GM12878 (cell line): Measurements from ENCODE around the gene PGAP6. TPM values are rescaled to one million over a fixed set of nuclear protein-coding genes. Genes with fewer than 3 reads are reported as not detected.

Experiments used
- ATAC-seq: fragments of 200-7000 bp; cut with Tn5 transposase; 3 replicates; pipeline ENCODE4 v1.9.1; 2020; ENCODE audit warnings: mild to moderate bottlenecking, moderate library complexity
- BruUV-seq: library from RNA; stranded (reverse); fragments of 400-500 nt; replicated peaks from 2 replicates; lab custom pipeline; 2021; lab: Mats Ljungman, UMichigan
- CTCF ChIA-PET: fragments of 300-600 bp; sonication (Branson Sonifier 250); formaldehyde crosslinking; extraction: SDS; loops from one replicate; lab custom pipeline; 2021; ENCODE audit warnings: inconsistent platforms; lab: Yijun Ruan, JAX
- POLR2A ChIA-PET: fragments of 350-600 bp; formaldehyde crosslinking; extraction: SDS; loops from one replicate; lab custom pipeline; 2021; ENCODE audit warnings: inconsistent platforms; lab: Charles Lee
- RAD21 ChIA-PET: fragments of 300-600 bp; sonication (Branson Sonifier 250); formaldehyde crosslinking; loops from one replicate; lab custom pipeline; 2023; ENCODE audit warnings: antibody characterized with exemption; ENCODE audit not compliant: unreplicated experiment; lab: Charles Lee
- SMC1A ChIA-PET: fragments of 300-600 bp; sonication (Branson Sonifier 250); formaldehyde crosslinking; loops from one replicate; lab custom pipeline; 2023; ENCODE audit not compliant: unreplicated experiment, uncharacterized antibody; lab: Charles Lee
- DNase-seq: peaks from one replicate; pipeline ENCODE4 v3.0.0-alpha.2; 2011; ENCODE audit warnings: low read depth, low spot score
- FAIRE-seq: peaks from 3 replicates; lab custom pipeline; 2011; peaks lifted over from hg19 to GRCh38; lab: Jason Lieb, UNC
- H2AFZ ChIP-seq: 2 replicates; pipeline ENCODE4 v1.6.0; 2011; ENCODE audit warnings: low read depth, low read length, control low read depth; ENCODE audit not compliant: control insufficient read depth
- H3K27ac ChIP-seq: 2 replicates; pipeline ENCODE4 v1.5.1; 2011; ENCODE audit warnings: control low read depth; ENCODE audit not compliant: control insufficient read depth, insufficient read depth
- H3K27me3 ChIP-seq, 2 experiments: replicated peaks in 1 of 2; 2 replicates each; pipeline versions ENCODE4 v1.6.0 to v1.6.1; 2011; ENCODE audit warnings: low read length in 1 of 2; ENCODE audit not compliant: control insufficient read depth in 2 of 2, insufficient read depth in 2 of 2
- H3K36me3 ChIP-seq, 2 experiments: 2 replicates each; pipeline ENCODE4 v1.5.1; 2011; ENCODE audit warnings: low read length in 1 of 2; ENCODE audit not compliant: control insufficient read depth in 2 of 2, insufficient read depth in 2 of 2
- H3K4me1 ChIP-seq: 2 replicates; pipeline ENCODE4 v1.6.1; 2011; ENCODE audit warnings: mild to moderate bottlenecking, low read length, moderate library complexity, mixed read lengths; ENCODE audit not compliant: control insufficient read depth, insufficient read depth
- H3K4me2 ChIP-seq: 2 replicates; pipeline ENCODE4 v1.6.0; 2011; ENCODE audit warnings: control low read depth; ENCODE audit not compliant: control insufficient read depth, insufficient read depth
- H3K4me3 ChIP-seq: fragments of 200-600 bp; sonication (generic); 2 replicates; pipeline ENCODE4 v1.5.1; 2016
- H3K79me2 ChIP-seq: 2 replicates; pipeline ENCODE4 v1.6.0; 2011; ENCODE audit warnings: low read length; ENCODE audit not compliant: control insufficient read depth, insufficient read depth
- H3K9ac ChIP-seq: 2 replicates; pipeline ENCODE4 v1.8.0; 2011; ENCODE audit warnings: low read length, control low read depth, mixed read lengths; ENCODE audit not compliant: control insufficient read depth, insufficient read depth
- H3K9me3 ChIP-seq: replicated peaks from 3 replicates; pipeline ENCODE4 v1.5.1; 2011; ENCODE audit warnings: mild to moderate bottlenecking, low read length; ENCODE audit not compliant: control insufficient read depth, insufficient read depth
- H4K20me1 ChIP-seq: 2 replicates; pipeline ENCODE4 v1.6.0; 2011; ENCODE audit not compliant: control insufficient read depth, insufficient read depth
- CBFB ChIP-seq: IDR thresholded peaks from 2 replicates; pipeline ENCODE4 v1.6.1; 2016; ENCODE audit warnings: antibody characterized with exemption, low read depth
- NR2F1 ChIP-seq: fragments of 450-650 bp; conservative IDR thresholded peaks from 2 replicates; pipeline ENCODE4 v1.6.1; 2017; ENCODE audit warnings: mild to moderate bottlenecking
- RFX5 ChIP-seq: IDR thresholded peaks from 2 replicates; pipeline ENCODE4 v1.6.1; 2011; ENCODE audit warnings: low read depth, low read length, improper control_type of control experiment
- RUNX3 ChIP-seq: IDR thresholded peaks from 2 replicates; pipeline ENCODE4 v1.6.1; 2012; ENCODE audit warnings: low read length, inconsistent platforms
- SIN3A ChIP-seq: IDR thresholded peaks from 2 replicates; pipeline ENCODE4 v1.6.1; 2012; ENCODE audit warnings: low read depth, low read length, improper control_type of control experiment
- WGBS: methylation state at CpG from one replicate; pipeline ENCODE4 v1.1.6; 2016; ENCODE audit warnings: low lambda C conversion rate; ENCODE audit not compliant: insufficient replicate concordance, insufficient coverage; ENCODE audit errors: missing lambda C conversion rate; 5-methylcytosine and 5-hydroxymethylcytosine counted together
- in situ Hi-C: fragments of 300-500 bp; cut with MboI; formaldehyde crosslinking; loops from 9 replicates; pipeline ENCODE4 v1.14.3; 2018; ENCODE audit warnings: mixed read lengths
- intact Hi-C: fragments of 100-400 bp; cut with micrococcal nuclease; formaldehyde crosslinking; loops from one replicate; pipeline ENCODE4 v1.14.2; 2022; ENCODE audit not compliant: unreplicated experiment
- polyA plus RNA-seq, 11 experiments: library from polyadenylated mRNA; depleted of rRNA in 4 of 11; unstranded in 6 of 11; stranded (reverse) in 5 of 11; fragments of >200 nt; fragmentation: Nextera tagmentation in 4 of 11; fragmentation: Illumina TruSeq in 1 of 11; extraction: Ambion mirVana in 4 of 11; extraction: Trizol in 1 of 11; gene quantifications; 1 replicate in 1 of 11; 2 replicates in 10 of 11; pipeline versions ENCODE4 v1.2.1 to v1.2.3, GENCODE V29; 2011 to 2016; ENCODE audit warnings: inconsistent platforms in 2 of 11, missing spikeins in 2 of 11, low read depth in 1 of 11
- total RNA-seq, 4 experiments: library from RNA; depleted of rRNA in 3 of 4; stranded (reverse); fragments of >200 nt in 3 of 4; fragmentation: Illumina TruSeq in 1 of 4; extraction: Trizol in 1 of 4; gene quantifications; 2 replicates each; pipeline versions ENCODE4 v1.2.1 to v1.2.3, GENCODE V29; 2013 to 2021

Gene PGAP6
- total and polyA plus RNA-seq, 10 of the 15 experiments (the other 5 are each of a cell fraction or from before 2014, with no cell fraction given) = 0.76 to 48.8 (median 18.4) TPM

- 77% methylated on average over 28 of the region's 28 CpGs for WGBS
Observed at GRCh38 chr16:325375-326145, 56.2 kb downstream of the PGAP6 start.

More at GRCh38 chr16:325375-326145, 56.2 kb downstream of the PGAP6 start:
- no peaks in the 10 kb centered on the region for H4K20me1 ChIP-seq
- intact Hi-C loops (no loop called here), in situ Hi-C loops (no loop called here)
- H3K9ac ChIP-seq = peak overlapping the region; percentile 51
- FAIRE-seq (no peak), ATAC-seq (no peak; the same call in 2 of the 3 replicates), DNase-seq (no peak)
- ChIA-PET POLR2A (interaction anchor here (0.7 kb wide), 1 partner anchor 26 kb away, joined by 6 read pairs; no protein-coding TSS in a partner anchor), SMC1A (interaction anchor here (2.5 kb wide), 1 partner anchor 24 kb away, joined by 9 read pairs; no protein-coding TSS in a partner anchor), RAD21 (interaction anchor here (1.1 kb wide), 1 partner anchor 23 kb away, joined by 4 read pairs; no protein-coding TSS in a partner anchor), CTCF (interaction anchor here (0.7 kb wide), 1 partner anchor 218 kb away, joined by 5 read pairs; no protein-coding TSS in a partner anchor)
- peaks cover 27% of the 10 kb centered on the region for H3K4me1 ChIP-seq
- peak overlapping the region; percentile 45 for H2AFZ ChIP-seq
- no peaks in the 10 kb centered on the region for H3K27me3 ChIP-seq
- peak overlapping the region; percentile 69 for H3K27ac ChIP-seq
- H3K4me3 ChIP-seq = peak overlapping the region; percentile 68
- peaks cover 19% of the 10 kb centered on the region for H3K79me2 ChIP-seq
- H3K9me3 ChIP-seq = no peaks in the 10 kb centered on the region
- peak overlapping the region; percentile 97 for H3K4me2 ChIP-seq
- H3K36me3 ChIP-seq = peaks cover 0 to 1% of the 10 kb centered on the region in 2 experiments; a peak in 2 of 4 replicates
- TF ChIP-seq CBFB = no peak
- TF ChIP-seq RUNX3 = peak; percentile 36; the same call in 1 of the 2 replicates
- no peak for TF ChIP-seq RFX5
- 0 out of 2 replicates have a peak, but pooled peaks have one; percentile 6 for TF ChIP-seq NR2F1
- no peak for TF ChIP-seq SIN3A
- no TSS peak for BruUV-seq
